Caco-2 (cell line): ENCODE measurements around the gene PPP1R16B. TPM values are rescaled to one million over a fixed set of nuclear protein-coding genes. Genes with fewer than 3 reads are reported as not detected.

Experiments used
- BruUV-seq: library from RNA; stranded (reverse); fragments of 400-500 nt; replicated peaks from 2 replicates; lab custom pipeline; 2021; lab: Mats Ljungman, UMichigan
- CTCF ChIA-PET: fragments of 300-600 bp; sonication (Branson Sonifier 250); formaldehyde crosslinking; loops from one replicate; lab custom pipeline; 2022; ENCODE audit warnings: antibody characterized with exemption; lab: Charles Lee
- POLR2A ChIA-PET: fragments of 300-600 bp; sonication (Branson Sonifier 250); formaldehyde crosslinking; loops from one replicate; lab custom pipeline; 2022; ENCODE audit warnings: antibody characterized with exemption; lab: Charles Lee
- DNase-seq, 2 experiments: peaks; one replicate each; pipeline versions ENCODE4 v3.0.0 to v3.0.0-alpha.2; 2020 to 2022
- H3K27me3 ChIP-seq: replicated peaks from 2 replicates; pipeline ENCODE4 v1.6.0; 2011; ENCODE audit warnings: low read length; ENCODE audit not compliant: control insufficient read depth, insufficient read depth
- H3K36me3 ChIP-seq: 2 replicates; pipeline ENCODE4 v1.5.1; 2011; ENCODE audit warnings: low read length; ENCODE audit not compliant: control insufficient read depth, insufficient read depth
- H3K4me1 ChIP-seq: fragments of 250-450 bp; sonication (Bioruptor Pico); 2 replicates; pipeline ENCODE4 v1.5.1; 2020; ENCODE audit warnings: mild to moderate bottlenecking
- H3K4me3 ChIP-seq: 2 replicates; pipeline ENCODE4 v1.5.1; 2011; ENCODE audit warnings: low read depth, mild to moderate bottlenecking, control low read depth, low read length
- H3K9me3 ChIP-seq: fragments of 250-450 bp; sonication (Bioruptor Pico); 2 replicates; pipeline ENCODE4 v1.5.1; 2020; ENCODE audit warnings: mild to moderate bottlenecking, moderate library complexity
- H3K27ac Mint-ChIP-seq: one replicate; pipeline ENCODE4 v1.8.0; 2022; ENCODE audit warnings: mixed read lengths; ENCODE audit not compliant: unreplicated experiment
- H3K27me3 Mint-ChIP-seq: one replicate; pipeline ENCODE4 v1.8.0; 2022; ENCODE audit warnings: mixed read lengths; ENCODE audit not compliant: insufficient read depth, unreplicated experiment
- H3K36me3 Mint-ChIP-seq: one replicate; pipeline ENCODE4 v1.8.0; 2022; ENCODE audit warnings: mild to moderate bottlenecking, mixed read lengths; ENCODE audit not compliant: insufficient read depth, unreplicated experiment
- H3K4me1 Mint-ChIP-seq: one replicate; pipeline ENCODE4 v1.8.0; 2022; ENCODE audit warnings: low read depth, mixed read lengths; ENCODE audit not compliant: unreplicated experiment
- H3K4me3 Mint-ChIP-seq: one replicate; pipeline ENCODE4 v1.8.0; 2022; ENCODE audit warnings: mild to moderate bottlenecking, moderate library complexity, mixed read lengths; ENCODE audit not compliant: unreplicated experiment
- H3K9me3 Mint-ChIP-seq: one replicate; pipeline ENCODE4 v1.8.0; 2022; ENCODE audit warnings: mixed read lengths; ENCODE audit not compliant: unreplicated experiment
- CTCF ChIP-seq, 2 experiments: fragments of 200-600 bp in 1 of 2; IDR thresholded peaks; 1 replicate in 1 of 2; 2 replicates in 1 of 2; pipeline versions ENCODE4 v1.5.1 to v1.8.0; 2011 to 2022; ENCODE audit warnings: antibody characterized with exemption in 1 of 2, control low read depth in 1 of 2, inconsistent platforms in 1 of 2, low read depth in 1 of 2, low read length in 1 of 2, mild to moderate bottlenecking in 1 of 2, moderate library complexity in 1 of 2; ENCODE audit not compliant: insufficient read depth in 1 of 2, severe bottlenecking in 1 of 2, unreplicated experiment in 1 of 2
- intact Hi-C: fragments of 100-400 bp; cut with micrococcal nuclease; formaldehyde crosslinking; loops from one replicate; pipeline ENCODE4 v1.10.0; 2022; ENCODE audit not compliant: unreplicated experiment
- total RNA-seq: library from RNA; stranded (reverse); gene quantifications from 2 replicates; pipeline ENCODE4 v1.2.3, GENCODE V29; 2022

PPP1R16B gene
- total RNA-seq, 1 experiment from 2014 or later, result not detected

- Histone ChIP-seq H3K27me3 (no peaks in the 10 kb centered on the region; the same call in none of the 2 replicates), H3K4me3 (no peak overlapping the region), H3K9me3 (no peaks in the 10 kb centered on the region), H3K36me3 (no peaks in the 10 kb centered on the region), H3K4me1 (peaks cover 8% of the 10 kb centered on the region)
- H3K4me3 Mint-ChIP-seq, result no peak overlapping the region
- peaks cover 16% of the 10 kb centered on the region for H3K27me3 Mint-ChIP-seq
- POLR2A ChIA-PET, result no interaction called here
- no peaks in the 10 kb centered on the region for H3K9me3 Mint-ChIP-seq
- intact Hi-C loops, result loop anchor here (10.0 kb wide), 1 partner anchor 218 kb away; no protein-coding TSS in a partner anchor
- no peak for DNase-seq
- no TSS peak for BruUV-seq
- CTCF ChIA-PET, result interaction anchor here (0.6 kb wide), 1 partner anchor 233 kb away, joined by 3 read pairs; no protein-coding TSS in a partner anchor
- TF ChIP-seq CTCF (IDR thresholded peaks at IDR 0.05; ENCODE audit: insufficient read depth in 1 of 2, low read depth in 1 of 2, low read length in 1 of 2, severe bottlenecking in 1 of 2, unreplicated experiment in 1 of 2), result no peak
- H3K36me3 Mint-ChIP-seq, result no peaks in the 10 kb centered on the region
- no peak overlapping the region for H3K27ac Mint-ChIP-seq
- peaks cover 13% of the 10 kb centered on the region for H3K4me1 Mint-ChIP-seq
These were observed 67.6 kb downstream of the PPP1R16B start for GRCh38 chr20:38873050-38873581.

DNA sequence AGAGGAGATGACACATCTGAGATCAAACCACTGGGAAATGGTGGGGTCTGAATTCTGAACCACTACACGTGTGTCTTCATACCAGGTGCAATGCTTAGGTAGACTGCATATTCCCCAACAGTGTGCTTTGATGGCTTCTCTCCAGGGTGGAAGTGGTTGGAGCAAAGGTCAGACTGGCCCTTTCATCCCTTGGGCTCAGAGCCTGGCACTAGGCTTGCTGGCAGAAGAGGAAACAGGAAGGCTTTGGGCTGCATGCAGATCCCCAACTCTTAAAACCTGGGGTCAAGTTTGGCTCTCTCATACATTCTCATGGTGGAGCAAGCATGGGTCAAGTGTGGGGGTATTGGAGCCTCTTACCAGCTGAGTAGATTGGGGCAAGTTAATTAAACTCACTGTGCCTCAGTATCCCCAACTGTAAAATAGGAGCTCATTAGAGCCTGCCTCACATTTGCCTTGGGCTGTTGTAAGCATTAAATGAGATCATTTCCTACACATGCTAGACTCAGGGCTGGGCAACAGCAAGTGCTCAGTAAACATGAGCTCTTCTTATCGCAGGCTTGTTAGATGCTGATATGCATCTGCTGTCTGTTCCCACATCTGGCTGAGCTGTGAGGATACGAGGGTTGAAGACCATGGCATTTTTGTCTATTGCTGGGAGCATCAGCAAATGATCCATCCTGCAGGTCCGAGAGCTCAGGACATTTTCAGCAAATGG lies 69.1 kb downstream of the PPP1R16B start:
- peaks cover 13% of the 10 kb centered on the region for H3K4me1 Mint-ChIP-seq
- Histone ChIP-seq H3K4me3 (no peak overlapping the region), H3K9me3 (no peaks in the 10 kb centered on the region), H3K36me3 (no peaks in the 10 kb centered on the region), H3K27me3 (no peaks in the 10 kb centered on the region; the same call in none of the 2 replicates), H3K4me1 (peaks cover 8% of the 10 kb centered on the region)
- POLR2A ChIA-PET, result interaction anchor here (0.6 kb wide), 1 partner anchor 26 kb away, joined by 4 read pairs; no protein-coding TSS in a partner anchor
- H3K9me3 Mint-ChIP-seq, result no peaks in the 10 kb centered on the region
- peaks cover 24% of the 10 kb centered on the region for H3K27me3 Mint-ChIP-seq
- H3K27ac Mint-ChIP-seq, result no peak overlapping the region
- H3K36me3 Mint-ChIP-seq, result no peaks in the 10 kb centered on the region
- BruUV-seq, result no TSS peak
- intact Hi-C loops, result loop anchor here (10.0 kb wide), 1 partner anchor 220 kb away; no protein-coding TSS in a partner anchor
- no peak for DNase-seq
- no peak for TF ChIP-seq CTCF (IDR thresholded peaks at IDR 0.05; ENCODE audit: insufficient read depth in 1 of 2, low read depth in 1 of 2, low read length in 1 of 2, severe bottlenecking in 1 of 2, unreplicated experiment in 1 of 2)
- H3K4me3 Mint-ChIP-seq, result no peak overlapping the region
- CTCF ChIA-PET, result no interaction called here

DNA sequence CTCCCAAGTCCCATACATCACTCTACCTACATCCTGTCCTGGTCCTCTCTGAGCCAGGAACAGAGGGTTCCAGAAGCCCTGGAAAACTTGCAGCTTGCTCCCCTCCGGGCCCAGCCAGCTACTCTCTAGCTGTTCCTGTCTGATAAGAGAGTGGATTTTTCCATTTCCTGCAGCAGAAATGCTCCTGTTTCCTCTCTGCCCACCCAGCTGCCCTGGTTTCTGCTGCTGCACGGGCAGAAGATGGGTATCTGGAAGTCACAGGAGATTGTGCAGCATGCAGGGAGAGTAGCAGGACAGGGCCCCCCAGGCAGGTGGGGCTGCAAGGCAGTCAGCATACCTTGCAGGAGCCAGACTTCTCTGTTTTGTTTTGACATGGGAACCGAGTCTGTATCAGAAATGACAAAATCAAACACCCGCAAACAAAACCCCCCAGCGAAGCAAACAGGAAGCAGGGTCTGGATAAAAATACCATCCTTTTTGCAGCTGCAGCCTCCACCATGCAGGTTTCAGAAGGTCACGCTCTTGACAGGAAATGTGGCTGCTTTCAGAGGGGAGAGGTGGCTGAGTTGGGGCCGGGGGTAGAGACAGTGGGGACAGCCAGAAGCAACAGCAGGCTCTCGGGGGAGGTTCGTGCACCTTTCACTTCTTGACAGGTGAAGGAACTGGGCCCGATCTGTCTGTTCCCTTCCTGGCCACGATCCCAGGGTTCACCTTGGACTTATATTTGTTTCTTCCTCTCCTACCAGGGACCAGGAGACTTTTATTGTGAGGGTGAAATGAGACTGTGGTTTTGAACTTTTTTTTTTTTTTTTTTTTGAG lies 69.9 kb downstream of the PPP1R16B start:
- no peak overlapping the region for H3K4me3 ChIP-seq
- no peak for DNase-seq
- ChIA-PET POLR2A (interaction anchor here (0.6 kb wide), 1 partner anchor 25 kb away, joined by 4 read pairs; no protein-coding TSS in a partner anchor), CTCF (interaction anchor here (0.6 kb wide), 1 partner anchor 22 kb away, joined by 3 read pairs; no protein-coding TSS in a partner anchor)
- no peak for TF ChIP-seq CTCF (IDR thresholded peaks at IDR 0.05; ENCODE audit: insufficient read depth in 1 of 2, low read depth in 1 of 2, low read length in 1 of 2, severe bottlenecking in 1 of 2, unreplicated experiment in 1 of 2)
- H3K4me3 Mint-ChIP-seq, result no peak overlapping the region
- no peaks in the 10 kb centered on the region for H3K9me3 ChIP-seq
- intact Hi-C loops, result loop anchor here (10.0 kb wide), 1 partner anchor 221 kb away; no protein-coding TSS in a partner anchor
- peaks cover 8% of the 10 kb centered on the region for H3K4me1 ChIP-seq
- peaks cover 9% of the 10 kb centered on the region for H3K4me1 Mint-ChIP-seq
- peaks cover 26% of the 10 kb centered on the region for H3K27me3 Mint-ChIP-seq
- no TSS peak for BruUV-seq
- H3K27ac Mint-ChIP-seq, result no peak overlapping the region
- no peaks in the 10 kb centered on the region for H3K36me3 ChIP-seq
- H3K27me3 ChIP-seq, result no peaks in the 10 kb centered on the region; the same call in none of the 2 replicates
- H3K36me3 Mint-ChIP-seq, result no peaks in the 10 kb centered on the region
- H3K9me3 Mint-ChIP-seq, result no peaks in the 10 kb centered on the region
